GM06990 (cell line): ENCODE measurements around the gene NFATC3.
"Not testable (repeated sequence)": the region's sequence is repeated elsewhere in the genome, so short reads cannot be mapped to it uniquely, and the experiment has no call there.

Experiments used
- DNase-seq: peaks from one replicate; pipeline ENCODE4 v3.0.0-alpha.2; 2011; ENCODE audit not compliant: insufficient read length; ENCODE audit errors: extremely low read depth
- H3K27me3 ChIP-seq: replicated peaks from 2 replicates; pipeline ENCODE4 v1.6.0; 2011; ENCODE audit warnings: low read length; ENCODE audit not compliant: control insufficient read depth, insufficient read depth
- H3K36me3 ChIP-seq: 2 replicates; pipeline ENCODE4 v1.5.1; 2011; ENCODE audit warnings: low read length; ENCODE audit not compliant: control insufficient read depth, insufficient read depth
- H3K4me3 ChIP-seq: replicated peaks from 2 replicates; pipeline ENCODE4 v1.5.1; 2011; ENCODE audit warnings: low read depth, mild to moderate bottlenecking, control low read depth, low read length
- CTCF ChIP-seq: IDR thresholded peaks from 2 replicates; pipeline ENCODE4 v1.5.1; 2011; ENCODE audit warnings: low read length, control low read depth, mild to moderate bottlenecking, inconsistent platforms; ENCODE audit not compliant: insufficient read depth, poor library complexity, severe bottlenecking

NFATC3 gene

GRCh38 chr16:68126395-68126794, 41.2 kb downstream of the NFATC3 start:
- Histone ChIP-seq H3K4me3 (no peak overlapping the region), H3K27me3 (no peaks in the 10 kb centered on the region), H3K36me3 (peaks cover 3% of the 10 kb centered on the region; the same call in 1 of the 2 replicates)
- TF ChIP-seq CTCF, result no peak
- no peak for DNase-seq

GRCh38 chr16:68128577-68129305, 43.6 kb downstream of the NFATC3 start:
- Histone ChIP-seq H3K27me3 (no peaks in the 10 kb centered on the region), H3K36me3 (no peaks in the 10 kb centered on the region), H3K4me3 (no peak overlapping the region)
- DNase-seq, result no peak
- no peak for TF ChIP-seq CTCF

GRCh38 chr16:68130520-68130919, 45.4 kb downstream of the NFATC3 start:
- DNase-seq, result no peak
- H3K4me3 ChIP-seq, result no peak overlapping the region
- no peaks in the 10 kb centered on the region for H3K36me3 ChIP-seq
- no peak for TF ChIP-seq CTCF
- H3K27me3 ChIP-seq, result no peaks in the 10 kb centered on the region

DNA sequence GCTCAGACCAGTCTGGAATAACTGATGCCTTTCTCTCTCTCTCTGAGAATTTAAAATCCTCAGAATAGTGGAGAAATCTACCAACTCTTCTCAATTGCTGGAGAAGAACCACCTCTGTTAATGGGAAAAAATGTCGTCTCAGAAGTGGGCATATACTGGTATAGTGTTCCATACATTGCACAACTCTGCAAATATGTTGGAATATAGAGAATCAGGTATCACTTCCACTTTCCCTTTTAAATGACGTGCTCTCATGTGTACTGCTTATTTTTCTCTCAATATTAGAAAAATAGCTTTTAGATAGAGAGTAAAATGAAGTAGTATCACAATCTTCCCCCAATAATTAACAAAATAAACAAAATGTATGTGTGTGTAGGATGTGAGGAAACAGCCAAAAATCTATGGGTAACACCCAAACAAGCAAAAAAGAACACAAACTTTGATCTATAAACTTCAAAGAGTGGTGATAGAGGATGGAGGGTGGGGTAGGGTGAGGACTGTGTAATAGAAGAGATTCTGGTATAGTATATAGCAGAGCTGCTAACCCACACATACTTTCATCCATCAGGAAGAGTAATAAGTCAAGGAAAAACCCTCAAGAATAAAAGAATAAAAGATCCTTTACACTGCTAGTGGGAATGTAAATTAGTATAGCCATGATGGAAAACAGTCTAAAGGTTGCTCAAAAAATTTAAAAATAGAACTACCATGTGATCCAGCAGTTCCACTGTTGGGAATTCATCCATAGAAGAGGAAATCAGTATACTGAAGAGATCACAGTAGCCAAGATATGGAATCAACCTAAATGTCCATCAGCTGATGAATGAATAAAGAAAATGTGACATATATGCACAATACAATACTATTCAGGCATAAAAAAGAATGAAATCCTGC, 46.9 kb downstream of the NFATC3 start:
- Histone ChIP-seq H3K36me3 (no peaks in the 10 kb centered on the region), H3K27me3 (no peaks in the 10 kb centered on the region), H3K4me3 (no peak overlapping the region; the same call in 1 of the 2 replicates)
- TF ChIP-seq CTCF, result no peak
- DNase-seq, result no peak

GRCh38 chr16:68133000-68133399, 47.8 kb downstream of the NFATC3 start:
- not testable (repeated sequence) for H3K4me3 ChIP-seq, H3K36me3 ChIP-seq, H3K27me3 ChIP-seq, DNase-seq

DNA sequence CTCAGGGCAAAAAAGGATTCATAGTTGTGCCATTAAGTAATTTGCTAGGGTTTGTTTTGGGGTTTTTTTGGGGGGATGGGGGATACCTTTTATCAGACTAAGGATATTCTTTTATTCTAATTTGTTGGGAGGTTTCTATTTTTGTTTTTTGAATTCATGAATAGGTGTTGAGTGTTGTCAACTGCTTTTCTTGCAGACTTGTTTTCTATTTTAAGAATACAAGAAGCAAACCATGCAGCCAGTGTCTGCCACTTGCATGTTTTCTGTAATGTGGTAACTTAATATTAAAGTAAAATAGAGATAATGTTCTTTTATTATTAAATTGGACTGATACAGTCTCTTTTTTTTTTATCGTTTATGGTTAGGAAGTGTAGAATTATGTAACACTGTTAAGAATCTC, 49.5 kb downstream of the NFATC3 start:
- no peak for TF ChIP-seq CTCF
- Histone ChIP-seq H3K27me3 (no peaks in the 10 kb centered on the region), H3K4me3 (no peak overlapping the region), H3K36me3 (no peaks in the 10 kb centered on the region)
- DNase-seq, result no peak
